ENCODE results near the gene GLB1L.

The GLB1L gene

GRCh38 chr2:219213486-219214071, 31.7 kb downstream of the GLB1L start:
- TF ChIP-seq CTCF (IDR thresholded peaks at IDR 0.05; ENCODE audit: extremely low read depth, missing control alignments) = no peak
- DNase-seq (ENCODE audit: low spot score) = no peak

- no peak for TF ChIP-seq CTCF (IDR thresholded peaks at IDR 0.05; ENCODE audit: extremely low read depth, missing control alignments)
- no peak for DNase-seq (ENCODE audit: low spot score)
Observed at GRCh38 chr2:219213026-219213415, 32.2 kb downstream of the GLB1L start.

GRCh38 chr2:219210886-219211362, 34.3 kb downstream of the GLB1L start:
- TF ChIP-seq CTCF (IDR thresholded peaks at IDR 0.05; ENCODE audit: extremely low read depth, missing control alignments) = no peak

GRCh38 chr2:219210196-219210885, 34.9 kb downstream of the GLB1L start:
- no peak for DNase-seq (ENCODE audit: low spot score)
- no peak for TF ChIP-seq CTCF (IDR thresholded peaks at IDR 0.05; ENCODE audit: extremely low read depth, missing control alignments)

More at GRCh38 chr2:219210886-219211362, 34.3 kb downstream of the GLB1L start:
- DNase-seq (ENCODE audit: low spot score) = no peak

GRCh38 chr2:219209236-219210195, 35.7 kb downstream of the GLB1L start:
- no peak for DNase-seq (ENCODE audit: low spot score)
- TF ChIP-seq CTCF (IDR thresholded peaks at IDR 0.05; ENCODE audit: extremely low read depth, missing control alignments) = no peak

GRCh38 chr2:219207884-219208740, 37.1 kb downstream of the GLB1L start:
- no peak for DNase-seq (ENCODE audit: low spot score)
- no peak for TF ChIP-seq CTCF (IDR thresholded peaks at IDR 0.05; ENCODE audit: extremely low read depth, missing control alignments)
